Breast epithelium (tissue), 3 donors: ENCODE measurements around the gene ALB.

Experiments
- CTCF ChIP-seq, 3 donors: fragments of 450-650 bp; IDR thresholded peaks; one replicate each; pipeline ENCODE4 v1.5.1; 2016 to 2017; ENCODE audit warnings: antibody characterized with exemption in 3 of 3, mild to moderate bottlenecking in 3 of 3, moderate library complexity in 3 of 3
- POLR2AphosphoS5 ChIP-seq, 3 donors: sonication (generic); formaldehyde crosslinking; IDR thresholded peaks; one replicate each; pipeline ENCODE4 v1.6.1; 2017; ENCODE audit warnings: antibody characterized with exemption in 3 of 3

- TF ChIP-seq CTCF (IDR thresholded peaks at IDR 0.05): no peak
- TF ChIP-seq POLR2AphosphoS5 (IDR thresholded peaks at IDR 0.05): no peak
These were observed 34.0 kb downstream of the ALB start for GRCh38 chr4:73438048-73438447.
